HG03520 (cell line): Measurements from ENCODE around the gene ARHGAP40.

Experiments
- ATAC-seq: cut with Tn5 transposase; IDR thresholded peaks from one replicate; pipeline ENCODE4 v1.9.1; 2021; ENCODE audit warnings: mild to moderate bottlenecking, moderate library complexity; ENCODE audit not compliant: unreplicated experiment

The ARHGAP40 gene

GRCh38 chr20:38649275-38649891 is 47.8 kb downstream of the ARHGAP40 start:
- no peak for ATAC-seq

- no peak for ATAC-seq
These were observed 48.4 kb downstream of the ARHGAP40 start for GRCh38 chr20:38650010-38650409.

- no peak for ATAC-seq
These were observed 49.5 kb downstream of the ARHGAP40 start for GRCh38 chr20:38651154-38651553.

GRCh38 chr20:38651562-38651961 is 50.0 kb downstream of the ARHGAP40 start:
- ATAC-seq, result no peak

- no peak for ATAC-seq
These were observed 51.4 kb downstream of the ARHGAP40 start for GRCh38 chr20:38652995-38653394.

- ATAC-seq, result no peak
These were observed 55.8 kb downstream of the ARHGAP40 start for GRCh38 chr20:38657390-38657789.

- ATAC-seq, result no peak
These were observed 57.4 kb downstream of the ARHGAP40 start for GRCh38 chr20:38658879-38659596.

- ATAC-seq, result no peak
These were observed 57.9 kb downstream of the ARHGAP40 start for GRCh38 chr20:38659597-38659880.

GRCh38 chr20:38660429-38660828 is 58.8 kb downstream of the ARHGAP40 start:
- no peak for ATAC-seq

- no peak for ATAC-seq
These were observed 62.1 kb downstream of the ARHGAP40 start for GRCh38 chr20:38663660-38664059.

- ATAC-seq, result no peak
These were observed 62.7 kb downstream of the ARHGAP40 start for GRCh38 chr20:38664284-38664683.

GRCh38 chr20:38665094-38665493 is 63.5 kb downstream of the ARHGAP40 start:
- no peak for ATAC-seq

- ATAC-seq, result no peak
These were observed 64.1 kb downstream of the ARHGAP40 start for GRCh38 chr20:38665506-38666285.

- no peak for ATAC-seq
These were observed 65.9 kb downstream of the ARHGAP40 start for GRCh38 chr20:38667417-38667956.

GRCh38 chr20:38669688-38670087 is 68.1 kb downstream of the ARHGAP40 start:
- ATAC-seq, result no peak

- no peak for ATAC-seq
These were observed 69.2 kb downstream of the ARHGAP40 start for GRCh38 chr20:38670786-38671185.

GRCh38 chr20:38671186-38671585 is 69.6 kb downstream of the ARHGAP40 start:
- no peak for ATAC-seq

GRCh38 chr20:38671701-38672292 is 70.2 kb downstream of the ARHGAP40 start:
- no peak for ATAC-seq

GRCh38 chr20:38672504-38672903 is 70.9 kb downstream of the ARHGAP40 start:
- ATAC-seq, result no peak

GRCh38 chr20:38673261-38673660 is 71.7 kb downstream of the ARHGAP40 start:
- no peak for ATAC-seq

GRCh38 chr20:38673725-38674091 is 72.1 kb downstream of the ARHGAP40 start:
- no peak for ATAC-seq
